Measurements from ENCODE around the gene SLC25A12.

DNA sequence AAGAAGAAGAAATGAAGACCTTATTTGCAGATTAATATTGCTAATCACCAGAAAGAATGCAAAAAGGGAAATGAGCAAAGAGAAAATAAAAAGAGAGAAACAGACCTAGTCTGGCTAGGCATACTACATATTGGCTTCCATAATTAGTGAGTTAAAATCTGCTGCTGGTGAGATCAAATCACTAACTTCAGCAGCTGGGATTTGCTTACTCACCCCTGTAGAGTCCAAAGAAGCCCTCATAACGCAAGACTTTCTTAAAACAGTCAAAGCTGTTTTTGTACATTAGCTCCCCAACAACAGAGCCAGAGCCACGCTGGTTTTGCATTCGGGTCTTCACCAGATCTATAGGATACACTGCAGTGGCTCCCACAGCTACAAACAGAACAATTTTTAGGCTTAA, 80.9 kb downstream of the SLC25A12 start:
- TF ChIP-seq POLR2AphosphoS5 (IDR thresholded peaks at IDR 0.05; ENCODE audit: borderline replicate concordance, low read depth, low read length) (no peak), EZH2 (IDR thresholded peaks at IDR 0.05) (no peak)

All from SK-N-MC (cell line).